Measurements from ENCODE around the gene RMND1.

RMND1 gene

DNA sequence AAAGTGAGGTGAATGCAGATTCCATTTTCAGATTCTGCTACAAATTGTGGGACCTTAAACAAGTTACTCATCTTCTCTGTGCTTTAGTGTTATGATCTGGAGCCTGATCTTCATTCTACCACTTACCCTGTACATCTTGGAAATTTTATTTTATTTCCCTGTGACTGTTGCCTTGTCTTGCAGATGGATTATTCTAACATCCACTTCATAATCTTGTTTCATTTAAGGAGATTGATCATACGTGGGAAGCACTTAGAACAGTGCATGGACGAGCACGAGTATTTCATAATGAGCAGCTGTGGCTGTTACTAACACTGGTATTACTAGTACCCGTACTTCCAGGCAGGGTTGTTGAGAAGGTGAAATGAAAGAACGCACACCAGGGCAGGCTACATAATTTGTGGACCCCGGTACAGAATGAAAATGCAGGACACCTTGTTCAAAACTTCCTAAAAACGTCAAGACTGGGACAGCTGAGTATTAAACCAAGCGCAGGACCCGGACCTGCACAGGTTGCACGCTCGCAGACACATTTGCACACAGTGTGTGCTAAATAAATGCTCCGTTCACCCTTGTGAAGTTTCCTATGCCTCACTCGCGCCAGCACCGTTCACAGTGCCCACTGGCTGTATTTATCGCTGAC is 41.4 kb upstream of the RMND1 start:
- FAIRE-seq: no peak
- no peak for TF ChIP-seq PAX5 (IDR thresholded peaks at IDR 0.05; ENCODE audit: insufficient read depth, low read length, severe bottlenecking)
- no peak for TF ChIP-seq POLR2AphosphoS5 (IDR thresholded peaks at IDR 0.05; ENCODE audit: low read depth, low read length)
- no peak for TF ChIP-seq SPI1 (IDR thresholded peaks at IDR 0.05; ENCODE audit: low read depth, low read length)
- no peak for TF ChIP-seq TAF1 (IDR thresholded peaks at IDR 0.05; ENCODE audit: low read depth, low read length)
- TF ChIP-seq POU2F2 (IDR thresholded peaks at IDR 0.05; ENCODE audit: low read depth, low read length): no peak
- no peak for TF ChIP-seq POLR2A (IDR thresholded peaks at IDR 0.05; ENCODE audit: low read depth, low read length)
- no peak for DNase-seq (ENCODE audit: insufficient read length, low spot score)

DNA sequence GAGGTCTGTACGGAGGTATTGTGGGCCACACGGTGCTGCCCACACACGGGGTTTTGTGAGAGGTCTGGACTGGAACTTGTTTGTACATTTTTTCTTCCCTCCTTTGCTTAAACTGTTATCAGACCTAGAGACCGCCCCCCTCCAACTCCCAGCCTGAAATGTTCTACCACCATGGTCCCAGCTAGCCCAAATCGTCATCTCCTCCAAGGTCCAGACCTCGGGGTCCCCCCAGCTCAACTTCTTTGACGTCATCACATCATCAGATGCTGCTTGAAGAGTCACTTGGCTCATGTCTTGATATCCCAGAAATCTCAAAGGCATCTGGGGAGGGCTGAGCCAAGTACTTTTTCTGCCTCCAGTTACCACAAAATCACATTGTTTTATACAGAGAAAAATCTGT is 39.1 kb upstream of the RMND1 start:
- DNase-seq (ENCODE audit: insufficient read length, low spot score) (no peak), FAIRE-seq (no peak)
- TF ChIP-seq PAX5 (IDR thresholded peaks at IDR 0.05; ENCODE audit: insufficient read depth, low read length, severe bottlenecking): no peak
- no peak for TF ChIP-seq TAF1 (IDR thresholded peaks at IDR 0.05; ENCODE audit: low read depth, low read length)
- no peak for TF ChIP-seq POU2F2 (IDR thresholded peaks at IDR 0.05; ENCODE audit: low read depth, low read length)
- no peak for TF ChIP-seq POLR2A (IDR thresholded peaks at IDR 0.05; ENCODE audit: low read depth, low read length)
- no peak for TF ChIP-seq SPI1 (IDR thresholded peaks at IDR 0.05; ENCODE audit: low read depth, low read length)
- TF ChIP-seq POLR2AphosphoS5 (IDR thresholded peaks at IDR 0.05; ENCODE audit: low read depth, low read length): no peak

DNA sequence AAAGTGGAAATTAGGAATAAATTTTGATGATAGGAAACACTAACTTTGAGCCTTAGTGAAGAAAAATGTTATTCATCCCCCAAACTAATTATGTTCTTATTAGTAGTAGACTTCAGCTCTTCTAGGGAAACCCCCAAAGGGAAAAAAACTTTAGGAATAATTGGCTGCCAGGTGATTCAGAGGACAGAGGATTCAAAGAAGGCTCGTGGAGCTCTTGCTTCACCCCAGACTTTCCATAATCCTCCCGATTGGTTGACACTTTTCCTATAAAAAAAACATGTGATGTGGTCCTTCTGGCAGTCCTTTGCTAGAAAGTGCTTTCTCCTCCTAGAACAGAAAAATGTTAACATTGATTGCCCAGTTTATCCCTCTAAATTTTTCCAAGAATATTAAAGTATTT is 36.3 kb upstream of the RMND1 start:
- FAIRE-seq (no peak), DNase-seq (ENCODE audit: insufficient read length, low spot score) (no peak)
- TF ChIP-seq POLR2AphosphoS5 (IDR thresholded peaks at IDR 0.05; ENCODE audit: low read depth, low read length) (no peak), SPI1 (IDR thresholded peaks at IDR 0.05; ENCODE audit: low read depth, low read length) (no peak), POU2F2 (IDR thresholded peaks at IDR 0.05; ENCODE audit: low read depth, low read length) (no peak), POLR2A (IDR thresholded peaks at IDR 0.05; ENCODE audit: low read depth, low read length) (no peak), PAX5 (IDR thresholded peaks at IDR 0.05; ENCODE audit: insufficient read depth, low read length, severe bottlenecking) (no peak), TAF1 (IDR thresholded peaks at IDR 0.05; ENCODE audit: low read depth, low read length) (no peak)

DNA sequence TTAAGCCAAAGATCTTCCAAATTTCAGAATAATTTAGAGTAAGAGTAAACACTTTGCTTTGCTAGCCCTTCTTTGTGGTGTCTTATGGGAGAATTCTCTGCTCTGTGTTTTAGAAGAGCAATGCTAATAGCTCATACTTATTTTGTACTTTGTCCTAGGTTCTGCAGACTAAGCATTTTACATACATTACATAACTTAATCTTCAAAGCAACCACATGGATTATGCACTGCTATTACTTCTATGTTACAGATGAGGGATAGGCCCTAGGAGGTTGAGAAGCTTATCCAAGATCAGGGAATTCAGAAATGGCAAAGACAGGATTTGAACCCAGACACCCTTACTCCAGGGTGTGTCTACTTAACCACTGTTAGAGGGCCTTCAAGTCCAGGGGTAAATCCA is 32.1 kb upstream of the RMND1 start:
- FAIRE-seq (no peak), DNase-seq (ENCODE audit: insufficient read length, low spot score) (no peak)
- TF ChIP-seq TAF1 (IDR thresholded peaks at IDR 0.05; ENCODE audit: low read depth, low read length): no peak
- no peak for TF ChIP-seq SPI1 (IDR thresholded peaks at IDR 0.05; ENCODE audit: low read depth, low read length)
- no peak for TF ChIP-seq POLR2AphosphoS5 (IDR thresholded peaks at IDR 0.05; ENCODE audit: low read depth, low read length)
- no peak for TF ChIP-seq POLR2A (IDR thresholded peaks at IDR 0.05; ENCODE audit: low read depth, low read length)
- no peak for TF ChIP-seq PAX5 (IDR thresholded peaks at IDR 0.05; ENCODE audit: insufficient read depth, low read length, severe bottlenecking)
- TF ChIP-seq POU2F2 (IDR thresholded peaks at IDR 0.05; ENCODE audit: low read depth, low read length): no peak

DNA sequence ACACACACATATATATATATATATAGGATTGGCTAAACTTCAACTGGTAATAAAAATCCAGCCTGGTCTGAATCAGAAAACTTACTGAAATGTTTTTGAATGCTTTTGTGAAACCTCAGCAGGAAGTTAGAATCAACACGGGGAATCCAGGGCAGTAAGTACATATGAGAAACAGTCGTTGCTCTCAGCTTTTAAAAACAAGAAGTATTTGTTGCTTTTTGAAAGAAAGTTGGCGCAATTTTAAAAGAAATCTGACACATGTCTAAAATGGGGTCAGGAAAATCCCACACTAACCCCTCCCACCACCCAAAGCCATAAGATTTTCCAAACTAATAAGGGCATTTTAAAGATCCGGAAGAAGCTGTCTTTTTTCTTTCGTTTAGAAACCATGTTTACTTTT is 30.4 kb upstream of the RMND1 start:
- FAIRE-seq: peak; percentile 47

DNA sequence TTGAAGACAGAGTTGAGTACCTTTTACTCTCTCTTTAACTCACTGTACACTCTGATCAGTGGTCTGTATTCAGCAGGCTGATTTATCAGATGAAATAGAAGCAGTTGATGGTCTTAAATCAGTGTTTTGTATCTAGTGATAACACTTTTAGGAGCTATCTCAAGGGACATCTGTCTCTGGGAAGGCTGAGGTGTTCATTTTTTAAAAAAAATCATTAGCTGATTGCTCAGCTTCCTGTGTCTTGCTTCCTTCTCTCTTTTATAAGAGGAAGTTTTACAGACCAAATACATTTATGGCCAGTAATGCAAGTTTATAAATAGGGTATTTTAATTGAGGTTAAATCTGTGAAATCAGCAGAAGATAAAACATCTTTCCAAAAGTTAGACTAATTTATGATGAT is 29.9 kb upstream of the RMND1 start:
- DNase-seq (ENCODE audit: insufficient read length, low spot score) (no peak), FAIRE-seq (no peak)
- TF ChIP-seq POU2F2 (IDR thresholded peaks at IDR 0.05; ENCODE audit: low read depth, low read length) (no peak), POLR2AphosphoS5 (IDR thresholded peaks at IDR 0.05; ENCODE audit: low read depth, low read length) (no peak), POLR2A (IDR thresholded peaks at IDR 0.05; ENCODE audit: low read depth, low read length) (no peak), TAF1 (IDR thresholded peaks at IDR 0.05; ENCODE audit: low read depth, low read length) (no peak), PAX5 (IDR thresholded peaks at IDR 0.05; ENCODE audit: insufficient read depth, low read length, severe bottlenecking) (no peak)

More for the DNA sequence above, 30.4 kb upstream of the RMND1 start:
- no peak for DNase-seq (ENCODE audit: insufficient read length, low spot score)
- TF ChIP-seq POU2F2 (IDR thresholded peaks at IDR 0.05; ENCODE audit: low read depth, low read length) (no peak), TAF1 (IDR thresholded peaks at IDR 0.05; ENCODE audit: low read depth, low read length) (no peak), POLR2AphosphoS5 (IDR thresholded peaks at IDR 0.05; ENCODE audit: low read depth, low read length) (no peak), SPI1 (IDR thresholded peaks at IDR 0.05; ENCODE audit: low read depth, low read length) (no peak), POLR2A (IDR thresholded peaks at IDR 0.05; ENCODE audit: low read depth, low read length) (no peak), PAX5 (IDR thresholded peaks at IDR 0.05; ENCODE audit: insufficient read depth, low read length, severe bottlenecking) (no peak)

DNA sequence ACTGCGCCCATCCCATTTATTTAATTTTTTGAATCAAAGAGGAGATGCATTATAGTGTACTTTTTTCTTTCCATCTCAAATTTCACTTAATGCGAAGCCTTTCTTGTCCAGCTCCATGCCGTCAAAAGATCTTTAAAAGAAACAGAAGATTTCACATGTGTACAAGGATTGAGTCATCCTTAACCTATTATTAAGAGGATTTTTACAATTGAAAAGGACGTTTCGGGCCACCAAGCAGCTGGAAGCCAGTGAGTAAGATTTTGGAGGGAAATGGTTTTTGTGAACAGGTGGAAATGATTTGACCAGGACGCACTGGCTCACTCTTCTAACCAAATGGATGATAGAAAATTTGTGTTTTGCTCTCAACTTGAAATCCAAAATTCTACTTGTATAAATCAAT is 26.7 kb upstream of the RMND1 start:
- DNase-seq (ENCODE audit: insufficient read length, low spot score) (no peak), FAIRE-seq (no peak)
- no peak for TF ChIP-seq POLR2AphosphoS5 (IDR thresholded peaks at IDR 0.05; ENCODE audit: low read depth, low read length)
- TF ChIP-seq POLR2A (IDR thresholded peaks at IDR 0.05; ENCODE audit: low read depth, low read length): no peak
- TF ChIP-seq POU2F2 (IDR thresholded peaks at IDR 0.05; ENCODE audit: low read depth, low read length): no peak
- TF ChIP-seq PAX5 (IDR thresholded peaks at IDR 0.05; ENCODE audit: insufficient read depth, low read length, severe bottlenecking): no peak
- TF ChIP-seq SPI1 (IDR thresholded peaks at IDR 0.05; ENCODE audit: low read depth, low read length): no peak
- no peak for TF ChIP-seq TAF1 (IDR thresholded peaks at IDR 0.05; ENCODE audit: low read depth, low read length)

DNA sequence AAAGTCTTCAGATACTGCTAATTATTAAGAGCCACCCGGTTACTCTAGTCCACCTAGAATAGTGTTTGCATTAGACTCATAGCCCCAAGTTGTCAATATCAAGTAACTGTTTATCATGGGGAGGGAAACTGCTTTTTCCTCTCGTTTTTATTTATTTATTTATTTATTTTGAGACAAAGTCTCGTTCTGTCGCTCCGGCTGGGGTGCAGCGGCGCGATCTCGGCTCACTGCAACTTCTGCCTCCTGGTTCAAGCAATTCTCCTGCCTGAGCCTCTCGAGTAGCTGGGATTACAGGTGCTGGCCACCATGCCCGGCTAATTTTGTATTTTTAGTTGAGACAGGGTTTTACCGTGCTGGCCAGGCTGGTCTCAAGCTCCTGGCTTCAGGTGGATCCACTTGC is 25.8 kb upstream of the RMND1 start:
- FAIRE-seq (no peak), DNase-seq (ENCODE audit: insufficient read length, low spot score) (no peak)
- no peak for TF ChIP-seq POLR2A (IDR thresholded peaks at IDR 0.05; ENCODE audit: low read depth, low read length)
- TF ChIP-seq POLR2AphosphoS5 (IDR thresholded peaks at IDR 0.05; ENCODE audit: low read depth, low read length): no peak
- no peak for TF ChIP-seq PAX5 (IDR thresholded peaks at IDR 0.05; ENCODE audit: insufficient read depth, low read length, severe bottlenecking)
- no peak for TF ChIP-seq POU2F2 (IDR thresholded peaks at IDR 0.05; ENCODE audit: low read depth, low read length)
- no peak for TF ChIP-seq SPI1 (IDR thresholded peaks at IDR 0.05; ENCODE audit: low read depth, low read length)
- no peak for TF ChIP-seq TAF1 (IDR thresholded peaks at IDR 0.05; ENCODE audit: low read depth, low read length)

DNA sequence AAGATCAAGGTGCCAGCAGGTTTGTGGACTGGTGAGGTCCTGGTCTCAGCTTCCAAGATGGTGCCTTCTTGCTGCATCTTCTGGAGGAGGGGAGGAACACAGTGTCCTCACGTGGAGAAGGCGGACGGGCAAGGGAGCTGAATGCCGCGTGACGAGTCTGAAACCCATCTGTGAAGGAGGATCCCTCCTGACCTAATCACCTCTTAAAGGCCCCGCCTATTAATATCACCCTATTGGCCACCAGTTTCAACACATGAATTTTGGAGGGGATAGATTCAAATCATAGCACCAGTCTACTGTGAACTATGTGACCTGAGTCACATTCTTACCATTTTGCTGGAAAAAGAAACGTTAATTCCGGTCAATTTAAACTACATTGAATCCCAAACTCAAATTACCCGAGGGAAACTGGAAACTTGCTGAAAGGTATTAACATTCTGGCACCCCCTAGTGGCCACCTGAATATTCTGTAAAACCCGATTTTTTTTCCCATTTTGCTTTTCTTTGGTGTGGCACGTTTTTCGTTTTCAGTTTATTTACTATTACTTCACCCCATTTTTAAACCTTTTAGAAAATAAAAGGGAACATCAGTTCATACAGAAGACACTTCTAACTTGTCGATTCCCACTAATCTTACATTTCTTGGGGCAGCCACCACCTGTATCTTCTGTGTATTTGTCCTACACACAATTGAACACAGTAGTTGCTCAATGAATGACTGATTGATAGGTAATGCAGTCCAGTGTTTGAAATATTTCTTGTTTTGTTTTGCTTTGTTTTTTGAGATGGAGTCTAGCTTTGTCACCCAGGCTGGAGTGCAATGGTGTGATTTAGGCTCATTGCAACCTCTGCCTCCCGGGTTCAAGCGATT is 24.0 kb upstream of the RMND1 start:
- no peak for DNase-seq (ENCODE audit: insufficient read length, low spot score)
- no peak for FAIRE-seq
- TF ChIP-seq POU2F2 (IDR thresholded peaks at IDR 0.05; ENCODE audit: low read depth, low read length): no peak
- TF ChIP-seq PAX5 (IDR thresholded peaks at IDR 0.05; ENCODE audit: insufficient read depth, low read length, severe bottlenecking): no peak
- TF ChIP-seq POLR2AphosphoS5 (IDR thresholded peaks at IDR 0.05; ENCODE audit: low read depth, low read length): no peak
- TF ChIP-seq POLR2A (IDR thresholded peaks at IDR 0.05; ENCODE audit: low read depth, low read length): no peak
- no peak for TF ChIP-seq TAF1 (IDR thresholded peaks at IDR 0.05; ENCODE audit: low read depth, low read length)
- TF ChIP-seq SPI1 (IDR thresholded peaks at IDR 0.05; ENCODE audit: low read depth, low read length): no peak

Measured in GM12891 (cell line).